Lower leg skin (tissue), 3 donors: Measurements from ENCODE around the gene ZDHHC12.

Experiments
- CTCF ChIP-seq, 3 donors: fragments of 450-650 bp; IDR thresholded peaks; one replicate each; pipeline ENCODE4 v1.5.1; 2016; ENCODE audit warnings: antibody characterized with exemption in 3 of 3, mild to moderate bottlenecking in 3 of 3, moderate library complexity in 2 of 3
- POLR2A ChIP-seq, 2 donors: fragments of 450-650 bp; IDR thresholded peaks; one replicate each; pipeline ENCODE4 v1.6.1; 2016 to 2017; ENCODE audit warnings: antibody characterized with exemption in 2 of 2, mild to moderate bottlenecking in 1 of 2, moderate library complexity in 1 of 2

- TF ChIP-seq CTCF (IDR thresholded peaks at IDR 0.05) (no peak), POLR2A (IDR thresholded peaks at IDR 0.05) (no peak)
These were observed 38.9 kb upstream of the ZDHHC12 start for GRCh38 chr9:128762671-128763449.
